HCT116 (cell line): ENCODE results near the gene C12orf57.

Experiments
- EGR1 ChIP-seq: IDR thresholded peaks from 2 replicates; pipeline ENCODE4 v1.6.1; 2012; ENCODE audit warnings: low read depth
- EZH2phosphoT487 ChIP-seq: fragments of 200-600 bp; IDR thresholded peaks from 2 replicates; pipeline ENCODE4 v1.6.1; 2018; ENCODE audit warnings: antibody characterized with exemption, borderline replicate concordance
- TF ChIP-seq, protein P1 (sequence below), 3 experiments: fragments of 200-600 bp in 1 of 3; sonication (generic) in 1 of 3; IDR thresholded peaks in 2 of 3; conservative IDR thresholded peaks in 1 of 3; 2 replicates each; pipeline ENCODE4 v1.5.1; 2012 to 2017; ENCODE audit warnings: low read depth in 2 of 3, low read length in 2 of 3, antibody characterized with exemption in 1 of 3, borderline replicate concordance in 1 of 3, control low read depth in 1 of 3, mild to moderate bottlenecking in 1 of 3, mixed read lengths in 1 of 3, mixed run types in 1 of 3, moderate library complexity in 1 of 3; ENCODE audit not compliant: insufficient read depth in 1 of 3

DNA sequence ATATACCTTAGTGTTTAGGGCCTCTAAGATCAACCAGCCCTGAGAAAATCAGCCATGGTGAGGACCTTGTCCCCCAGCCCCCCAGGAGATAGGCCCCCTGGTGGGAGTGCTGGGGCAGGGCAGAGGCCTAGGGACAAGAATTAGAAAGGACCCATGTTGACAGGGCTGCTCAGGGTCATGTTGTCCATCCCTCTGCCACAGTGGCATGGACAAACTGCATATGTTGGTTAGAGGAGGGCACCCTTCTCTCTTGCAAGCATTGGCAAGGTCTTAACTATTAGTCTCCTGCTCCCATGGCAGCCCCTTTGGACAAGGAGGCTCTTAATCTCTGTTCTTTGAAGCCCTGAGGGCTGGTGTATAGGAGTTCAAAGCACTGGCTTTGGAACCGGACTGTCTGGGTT is 6.6 kb downstream of the C12orf57 start:
- TF ChIP-seq, protein P1, sequence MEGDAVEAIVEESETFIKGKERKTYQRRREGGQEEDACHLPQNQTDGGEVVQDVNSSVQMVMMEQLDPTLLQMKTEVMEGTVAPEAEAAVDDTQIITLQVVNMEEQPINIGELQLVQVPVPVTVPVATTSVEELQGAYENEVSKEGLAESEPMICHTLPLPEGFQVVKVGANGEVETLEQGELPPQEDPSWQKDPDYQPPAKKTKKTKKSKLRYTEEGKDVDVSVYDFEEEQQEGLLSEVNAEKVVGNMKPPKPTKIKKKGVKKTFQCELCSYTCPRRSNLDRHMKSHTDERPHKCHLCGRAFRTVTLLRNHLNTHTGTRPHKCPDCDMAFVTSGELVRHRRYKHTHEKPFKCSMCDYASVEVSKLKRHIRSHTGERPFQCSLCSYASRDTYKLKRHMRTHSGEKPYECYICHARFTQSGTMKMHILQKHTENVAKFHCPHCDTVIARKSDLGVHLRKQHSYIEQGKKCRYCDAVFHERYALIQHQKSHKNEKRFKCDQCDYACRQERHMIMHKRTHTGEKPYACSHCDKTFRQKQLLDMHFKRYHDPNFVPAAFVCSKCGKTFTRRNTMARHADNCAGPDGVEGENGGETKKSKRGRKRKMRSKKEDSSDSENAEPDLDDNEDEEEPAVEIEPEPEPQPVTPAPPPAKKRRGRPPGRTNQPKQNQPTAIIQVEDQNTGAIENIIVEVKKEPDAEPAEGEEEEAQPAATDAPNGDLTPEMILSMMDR (IDR thresholded peaks at IDR 0.05 in 2 of 3, conservative IDR thresholded peaks at IDR 0.05 in 1 of 3; ENCODE audit: borderline replicate concordance in 1 of 3, insufficient read depth in 1 of 3, low read depth in 2 of 3, low read length in 2 of 3) = peak in 2 of 3 experiments; percentile 40 to 49; a peak in 4 of 6 replicates
- TF ChIP-seq EZH2phosphoT487 = no peak
- no peak for TF ChIP-seq EGR1
